Hematopoietic multipotent progenitor cell treated with erythropoietin and hydrocortisone succinate and interleukin-3 and kit ligand, for 15 days (in vitro differentiated cells): ENCODE measurements around the gene PDE3B.
"Not testable (repeated sequence)": the region's sequence is repeated elsewhere in the genome, so short reads cannot be mapped to it uniquely, and the experiment has no call there.

Experiments
- DNase-seq: peaks from one replicate; pipeline ENCODE4 v3.0.0-alpha.2; 2015; ENCODE audit warnings: low spot score

Gene PDE3B

DNA sequence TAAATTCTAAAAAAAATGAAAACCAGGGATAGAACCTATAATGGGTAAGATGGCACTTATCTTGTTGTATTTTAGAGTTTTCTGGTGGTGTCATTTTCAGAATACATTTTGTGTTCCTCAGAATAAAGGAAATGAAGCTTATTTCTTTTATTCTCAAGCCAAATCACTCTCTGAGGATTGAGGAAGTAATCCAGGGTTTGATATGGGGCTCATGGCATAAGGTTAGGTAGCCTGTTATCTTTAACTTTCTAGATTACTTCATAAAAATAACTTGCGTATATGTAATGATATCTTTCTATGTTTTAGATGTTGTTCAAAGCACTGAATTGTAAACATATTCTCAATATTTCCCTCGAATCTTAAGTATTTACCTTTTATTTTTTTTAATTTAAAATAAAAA lies 33.5 kb downstream of the PDE3B start:
- DNase-seq: no peak

DNA sequence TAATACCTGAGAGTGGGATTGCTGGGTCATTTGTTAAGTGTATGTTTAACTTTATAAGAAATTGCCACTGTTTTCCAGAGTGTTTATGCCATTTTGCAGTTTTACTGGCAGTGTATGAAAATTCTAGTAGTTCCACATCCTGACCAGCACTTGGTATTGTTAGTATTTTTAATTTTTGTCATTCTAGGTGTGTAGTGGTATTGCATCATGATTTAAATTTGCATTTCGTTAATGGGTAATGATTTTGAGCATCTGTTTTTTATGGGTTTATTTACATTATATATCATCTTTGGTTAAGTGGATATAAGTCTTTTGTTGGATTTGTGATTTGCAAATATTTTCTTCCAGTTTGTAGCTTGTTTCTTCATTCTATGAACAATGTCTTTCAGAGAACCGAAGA lies 34.7 kb downstream of the PDE3B start:
- DNase-seq: no peak

DNA sequence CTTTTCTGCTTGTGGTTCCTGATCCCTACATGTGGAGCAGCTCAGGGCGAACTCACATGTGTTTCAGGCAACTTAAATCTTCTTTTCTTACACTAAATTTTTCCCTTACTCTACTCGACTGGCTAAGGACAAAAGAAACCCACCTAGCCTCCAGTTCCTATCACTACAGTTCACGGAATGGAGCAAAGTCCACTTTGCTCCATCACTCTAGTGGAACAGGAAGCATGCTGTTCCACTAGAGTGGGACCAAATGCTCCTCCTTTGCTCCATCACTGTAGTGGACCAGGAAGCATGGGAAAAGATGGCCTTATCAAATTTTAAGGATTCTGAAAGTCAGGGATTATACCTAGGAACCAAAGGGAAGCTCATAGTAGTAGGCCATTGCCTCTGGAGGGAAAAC lies 36.1 kb downstream of the PDE3B start:
- no peak for DNase-seq

DNA sequence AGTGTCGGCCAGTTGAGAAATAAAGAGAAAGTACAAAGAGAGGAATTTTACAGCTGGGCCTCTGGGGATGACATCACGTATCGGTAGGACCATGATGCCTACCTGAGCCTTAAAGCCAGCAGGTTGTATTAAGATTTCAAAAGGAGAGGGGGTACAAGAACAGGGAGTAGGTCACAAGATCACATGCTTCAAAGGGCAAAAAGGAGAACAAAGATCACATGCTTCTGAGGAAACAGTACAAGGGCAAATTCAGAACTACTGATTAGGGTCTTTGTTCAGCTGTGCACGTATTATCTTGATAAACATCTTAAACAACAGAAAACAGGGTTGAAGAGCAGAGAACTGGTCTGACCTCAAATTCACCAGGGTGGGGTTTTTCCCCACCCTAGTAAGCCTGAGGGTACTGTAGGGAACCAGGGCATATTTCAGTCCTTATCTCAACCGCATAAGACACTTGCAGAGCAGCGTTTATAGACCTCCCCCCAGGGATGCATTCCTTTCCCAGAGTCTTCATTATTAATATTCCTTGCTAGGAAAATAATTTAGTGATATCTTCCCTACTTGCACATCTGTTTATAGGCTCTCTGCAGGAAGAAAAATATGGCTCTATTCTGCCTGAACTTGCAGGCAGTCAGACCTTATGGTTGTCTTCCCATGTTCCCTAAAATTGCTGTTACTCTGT lies 40.8 kb downstream of the PDE3B start:
- DNase-seq: not testable (repeated sequence)

DNA sequence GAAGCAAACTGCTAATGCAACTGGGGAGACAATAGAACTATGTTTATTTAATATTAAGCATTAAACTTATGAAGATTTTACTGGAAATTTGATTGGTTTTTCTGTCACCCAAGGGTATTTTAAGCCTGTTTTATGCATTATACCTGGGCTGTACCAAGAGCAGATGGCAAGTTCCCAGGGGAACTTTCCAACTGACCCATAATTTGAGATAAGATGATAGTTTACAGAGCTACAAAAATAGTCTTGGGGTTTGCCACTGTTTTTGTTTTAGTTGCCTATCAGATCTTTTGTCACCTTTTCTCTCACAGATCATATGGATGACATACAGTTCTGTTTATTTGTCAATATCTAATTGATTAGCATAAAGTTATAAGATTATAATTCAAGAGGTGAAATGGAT lies 43.9 kb downstream of the PDE3B start:
- no peak for DNase-seq

DNA sequence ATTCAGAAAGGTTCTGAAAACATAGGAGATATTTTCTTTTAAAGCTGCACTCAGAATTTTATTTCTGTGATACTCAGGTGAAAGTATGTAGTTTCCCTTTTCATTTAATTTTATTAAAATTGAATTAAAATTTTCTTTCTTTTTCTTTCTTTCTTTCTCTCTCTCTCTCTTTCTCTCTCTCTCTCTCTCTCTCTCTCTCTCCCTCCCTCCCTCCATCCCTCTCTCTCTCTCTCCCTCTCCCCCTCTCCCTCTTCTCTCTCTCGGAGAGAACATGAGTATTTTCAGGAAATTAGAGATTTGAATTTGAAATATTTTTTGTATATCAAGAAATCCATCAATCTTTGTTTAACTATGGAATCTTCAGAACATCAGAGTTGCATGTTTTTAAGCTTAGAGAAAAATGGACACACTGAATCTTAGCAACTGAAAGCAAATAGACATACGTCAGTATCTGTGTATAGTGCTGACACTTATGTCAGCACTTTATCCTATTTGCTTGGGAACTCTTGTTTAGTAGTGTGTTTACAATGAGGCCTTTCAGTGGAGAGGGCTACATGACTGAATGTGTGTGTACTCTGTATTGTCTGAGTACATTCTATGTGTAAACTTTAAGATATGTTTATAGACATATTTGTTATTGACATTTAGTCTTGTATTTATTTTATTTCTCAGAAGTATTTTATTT lies 44.5 kb downstream of the PDE3B start:
- no peak for DNase-seq

DNA sequence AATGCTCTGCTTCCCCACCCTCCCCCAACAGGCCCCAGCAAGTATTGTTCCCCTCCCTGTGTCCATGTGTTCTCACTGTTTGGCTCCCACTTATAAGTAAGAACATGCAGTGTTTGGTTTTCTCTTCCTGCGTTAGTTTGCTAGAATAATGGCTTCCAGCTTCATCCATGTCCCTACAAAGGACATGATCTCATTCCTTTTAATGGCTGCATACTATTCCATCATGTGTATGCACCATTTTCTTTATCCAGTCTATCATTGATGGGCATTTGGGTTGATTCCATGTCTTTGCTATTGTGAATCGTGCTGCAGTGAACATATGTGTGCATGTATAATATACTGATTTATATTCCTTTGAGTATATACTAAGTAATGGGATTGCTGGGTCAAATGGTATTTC lies 52.1 kb downstream of the PDE3B start:
- not testable (repeated sequence) for DNase-seq

DNA sequence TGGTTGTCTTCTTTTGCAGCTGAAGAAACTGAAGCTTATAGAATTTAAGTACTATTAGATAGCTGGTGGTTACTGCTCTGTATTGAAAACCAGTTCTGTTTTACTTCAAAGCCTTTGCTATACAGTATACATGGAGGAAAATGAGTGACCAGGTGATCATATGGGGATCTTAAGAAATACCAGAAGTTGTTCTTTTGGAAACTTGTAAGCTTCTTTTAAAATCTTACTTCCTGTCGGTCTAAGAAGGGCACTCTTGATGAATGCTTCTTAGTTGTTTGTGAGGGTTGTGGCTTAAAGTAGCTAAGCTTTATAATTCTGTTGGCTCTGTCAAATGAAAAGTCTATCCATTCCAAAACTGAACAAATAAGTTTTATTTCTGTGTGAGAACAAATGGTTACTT lies 55.2 kb downstream of the PDE3B start:
- DNase-seq: no peak

DNA sequence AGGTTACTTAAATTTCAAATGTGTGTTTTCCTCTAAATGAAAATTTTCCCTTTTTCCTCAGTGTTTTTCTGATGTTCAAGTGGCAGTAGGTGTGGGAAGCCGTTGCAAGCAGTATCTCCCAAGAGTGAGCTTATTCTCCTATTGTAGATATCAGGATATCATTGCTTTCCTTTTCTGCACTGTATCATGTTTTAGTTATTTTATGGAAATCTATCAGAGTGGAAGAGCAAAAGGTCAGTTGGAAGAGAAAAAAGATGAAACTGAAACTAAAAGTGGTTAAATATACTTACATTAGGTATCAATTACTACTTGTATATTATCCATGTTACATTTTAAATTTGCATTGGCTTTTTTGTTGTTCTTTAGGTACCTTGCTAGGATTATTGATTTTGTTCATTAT lies 57.0 kb downstream of the PDE3B start:
- no peak for DNase-seq

DNA sequence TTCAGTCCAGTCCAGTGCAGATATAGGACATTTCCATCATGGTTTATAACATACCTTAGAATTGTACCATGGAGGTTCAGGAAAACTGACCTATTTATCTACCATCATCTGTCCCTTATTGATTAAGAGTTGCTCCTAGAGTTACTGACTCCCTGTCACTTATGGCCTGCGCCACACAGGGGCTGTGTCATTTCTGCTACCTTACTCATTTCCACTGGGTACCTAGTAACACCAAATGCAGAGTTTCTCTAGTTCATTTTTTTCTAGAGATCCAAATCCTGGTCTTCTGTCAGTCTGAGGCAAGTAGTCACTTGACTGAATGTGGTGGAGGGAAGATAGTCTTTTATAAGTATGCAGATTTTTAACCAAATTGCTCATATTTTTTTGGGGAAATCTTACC lies 59.2 kb downstream of the PDE3B start:
- DNase-seq: no peak

DNA sequence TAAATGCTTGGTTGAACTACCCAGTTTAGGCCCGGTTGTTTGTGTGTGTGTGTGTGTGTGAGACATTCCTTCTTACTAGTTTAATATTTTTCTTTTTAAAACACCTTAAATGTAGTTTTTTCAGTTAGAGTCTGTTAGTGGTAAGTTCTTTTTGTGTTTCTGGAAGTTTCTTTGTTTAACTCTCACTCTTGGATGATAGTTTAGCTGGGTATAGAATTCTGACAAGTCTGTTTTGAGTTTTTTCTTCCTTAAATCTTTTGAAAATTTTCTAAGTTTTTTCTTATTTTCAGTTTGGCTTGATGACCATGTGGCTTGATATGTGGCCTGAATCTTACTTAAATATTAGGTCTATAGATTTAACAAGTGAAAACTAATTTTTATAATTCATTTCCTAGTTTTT lies 60.1 kb downstream of the PDE3B start:
- DNase-seq: no peak

DNA sequence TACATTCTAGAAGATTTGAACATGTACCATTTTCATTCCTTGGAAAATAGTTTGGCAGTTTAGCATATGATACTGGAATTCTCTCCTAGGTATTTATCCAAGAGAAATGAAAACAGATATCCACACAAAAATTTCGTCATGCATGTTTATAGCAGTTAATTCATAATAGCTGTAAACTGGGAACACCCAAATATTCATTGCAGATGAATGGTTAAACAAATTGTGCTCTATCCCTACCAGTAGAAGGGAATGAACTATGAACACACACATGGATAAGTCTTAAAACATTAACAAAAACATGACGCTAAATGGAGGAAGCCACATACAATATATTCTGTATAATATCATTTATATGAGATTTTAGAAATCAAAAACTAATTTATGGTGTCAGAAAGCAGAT lies 61.5 kb downstream of the PDE3B start:
- DNase-seq: no peak

DNA sequence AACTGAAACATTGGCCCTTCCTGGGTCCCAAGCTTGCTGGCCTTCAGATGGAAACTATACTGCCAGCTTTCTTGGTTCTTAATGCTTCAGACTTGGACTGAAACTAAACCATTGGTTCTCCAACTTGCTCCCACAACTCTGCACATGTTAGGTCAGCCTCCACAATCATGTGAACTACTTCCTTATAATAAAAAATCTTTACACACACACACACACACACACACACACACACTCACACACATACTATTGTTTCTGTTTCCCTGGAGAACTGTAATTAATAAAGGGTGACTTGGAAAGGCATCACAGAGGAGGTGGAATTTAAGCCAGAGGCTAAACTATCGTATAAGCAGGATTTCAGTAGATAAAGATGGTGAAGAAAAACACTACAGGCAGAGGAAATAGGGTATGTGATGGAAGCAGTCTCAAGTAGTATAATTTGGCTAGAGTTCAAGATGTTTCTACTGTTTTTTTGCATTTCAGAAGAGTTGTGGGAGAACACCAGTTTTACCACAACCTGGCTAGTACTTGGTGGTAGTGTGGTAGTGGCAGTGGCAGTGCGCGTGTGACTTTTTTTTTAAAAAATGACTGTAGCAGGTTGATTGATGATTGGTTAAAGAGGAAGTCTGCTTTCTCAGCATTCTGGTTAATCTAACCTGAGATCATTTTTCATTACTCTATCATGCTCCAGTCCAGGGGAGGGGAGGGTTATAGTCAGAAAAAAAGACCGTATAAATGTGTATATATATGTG lies 70.1 kb downstream of the PDE3B start:
- DNase-seq: no peak

DNA sequence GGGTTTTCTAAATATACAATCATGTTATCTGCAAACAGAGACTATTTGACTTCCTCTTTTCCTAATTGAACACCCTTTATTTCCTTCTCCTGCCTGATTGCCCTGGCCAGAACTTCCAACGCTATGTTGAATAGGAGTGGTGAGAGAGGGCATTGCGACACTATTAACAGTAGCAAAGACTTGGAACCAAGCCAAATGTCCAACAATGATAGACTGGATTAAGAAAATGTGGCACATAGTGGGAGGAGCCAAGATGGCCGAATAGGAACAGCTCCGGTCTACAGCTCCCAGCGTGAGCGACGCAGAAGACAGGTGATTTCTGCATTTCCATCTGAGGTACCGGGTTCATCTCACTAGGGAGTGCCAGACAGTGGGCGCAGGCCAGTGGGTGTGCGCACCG lies 72.1 kb downstream of the PDE3B start:
- not testable (repeated sequence) for DNase-seq

DNA sequence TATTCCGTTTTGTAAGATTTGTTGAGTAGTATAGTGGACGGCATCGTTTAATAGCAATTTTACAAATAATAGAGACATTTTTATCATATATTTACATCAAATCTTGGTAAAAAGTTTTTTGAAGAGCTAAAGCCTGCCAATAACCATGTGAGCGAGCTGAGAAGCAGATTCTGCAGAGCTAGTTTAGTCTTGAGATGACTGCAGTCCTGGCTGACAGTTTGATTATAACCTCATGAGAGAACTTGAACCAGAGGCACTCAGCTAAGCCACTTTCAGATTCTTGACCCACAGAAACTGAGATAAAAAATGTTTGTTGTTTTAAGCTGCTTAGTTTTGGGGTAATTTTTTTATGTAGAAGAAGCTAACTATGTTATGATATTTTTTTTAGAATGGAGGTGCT lies 78.9 kb downstream of the PDE3B start:
- no peak for DNase-seq

DNA sequence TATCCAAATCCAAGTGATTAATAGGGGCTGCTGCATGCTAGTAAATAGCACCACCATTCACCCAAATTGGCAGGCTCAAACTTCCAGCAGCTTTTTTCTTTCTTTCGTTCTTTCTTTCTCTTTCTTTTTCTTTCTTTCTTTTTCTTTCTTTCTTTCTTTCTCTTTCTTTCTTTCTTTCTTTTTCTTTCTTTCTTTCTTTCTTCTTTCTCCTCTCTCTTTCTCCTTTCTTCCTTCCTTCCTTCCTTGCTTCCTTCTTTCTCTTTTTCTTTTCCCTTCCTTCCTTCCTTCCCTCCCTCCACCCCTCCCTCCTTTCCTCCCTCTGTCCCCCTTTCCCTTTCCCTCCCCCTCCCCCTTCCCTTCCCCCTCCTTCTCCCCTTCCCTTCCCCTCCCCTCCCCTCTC lies 81.5 kb downstream of the PDE3B start:
- DNase-seq: no peak

DNA sequence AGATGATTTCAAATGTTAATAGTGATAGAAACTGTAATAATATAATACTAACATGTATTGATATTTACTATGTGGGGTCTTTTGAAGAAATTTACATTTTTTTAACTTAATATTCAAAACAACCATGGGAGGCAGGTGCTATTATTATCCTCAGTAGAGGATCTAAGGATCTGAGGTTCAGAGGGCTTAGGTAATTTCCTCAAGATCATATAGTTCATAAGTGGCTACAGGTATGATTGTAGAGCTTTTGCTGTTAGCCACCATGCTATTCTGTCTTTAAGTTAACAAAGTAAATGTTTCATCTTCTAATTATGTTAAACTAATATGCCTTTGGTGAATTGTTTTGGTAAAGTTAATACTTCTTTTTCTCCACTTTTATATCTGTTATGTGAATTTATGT lies 83.6 kb downstream of the PDE3B start:
- DNase-seq: no peak

DNA sequence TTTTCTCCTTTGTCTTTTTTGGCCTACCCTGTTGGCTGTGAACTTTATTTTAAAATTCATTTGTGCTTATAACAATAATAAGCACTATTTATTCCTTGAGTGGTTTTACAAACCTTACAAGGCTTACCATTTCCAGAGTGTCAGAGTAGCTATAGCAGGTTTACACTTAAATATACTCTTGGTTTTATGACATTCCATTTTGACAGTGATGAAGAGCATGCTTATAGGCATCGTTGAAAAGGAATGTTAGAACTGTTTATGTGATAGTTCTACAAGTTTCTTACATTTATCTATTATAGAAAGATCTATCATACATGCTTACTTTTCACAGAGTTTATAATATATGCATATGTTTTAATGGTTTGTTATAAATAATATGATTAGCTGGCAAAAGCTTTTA lies 84.1 kb downstream of the PDE3B start:
- DNase-seq: no peak

DNA sequence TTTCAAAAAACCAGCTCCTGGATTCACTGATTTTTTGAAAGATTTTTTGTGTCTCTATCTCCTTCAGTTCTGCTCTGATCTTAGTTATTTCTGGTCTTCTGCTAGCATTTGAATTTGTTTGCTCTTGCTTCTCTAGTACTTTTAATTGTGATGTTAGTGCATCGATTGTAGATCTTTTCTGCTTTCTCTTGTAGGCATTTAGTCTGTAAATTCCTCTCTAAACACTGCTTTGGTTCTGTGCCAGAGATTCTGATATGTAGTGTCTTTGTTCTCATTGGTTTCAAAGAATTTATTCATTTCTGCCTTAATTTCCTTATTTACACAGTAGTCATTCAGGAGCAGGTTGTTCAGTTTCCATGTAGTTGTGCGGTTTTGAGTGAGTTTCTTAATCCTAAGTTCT lies 96.9 kb downstream of the PDE3B start:
- not testable (repeated sequence) for DNase-seq

DNA sequence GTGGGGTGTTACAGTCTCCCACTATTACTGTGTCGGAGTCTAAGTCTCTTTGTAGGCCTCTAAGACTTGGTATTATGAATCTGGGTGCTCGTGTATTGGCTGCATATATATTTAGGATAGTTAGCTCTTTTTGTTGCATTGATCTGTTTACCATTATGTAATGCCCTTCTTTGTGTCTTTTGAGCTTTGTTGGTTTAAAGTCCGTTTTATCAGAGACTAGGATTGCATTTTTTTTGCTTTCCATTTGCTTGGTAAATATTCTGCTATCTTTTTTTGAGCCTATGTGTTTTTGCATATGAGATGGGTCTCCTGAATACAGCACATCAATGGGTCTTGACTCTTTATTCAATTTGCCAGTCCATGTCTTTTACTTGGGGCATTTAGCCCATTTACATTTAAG lies 97.6 kb downstream of the PDE3B start:
- no peak for DNase-seq

DNA sequence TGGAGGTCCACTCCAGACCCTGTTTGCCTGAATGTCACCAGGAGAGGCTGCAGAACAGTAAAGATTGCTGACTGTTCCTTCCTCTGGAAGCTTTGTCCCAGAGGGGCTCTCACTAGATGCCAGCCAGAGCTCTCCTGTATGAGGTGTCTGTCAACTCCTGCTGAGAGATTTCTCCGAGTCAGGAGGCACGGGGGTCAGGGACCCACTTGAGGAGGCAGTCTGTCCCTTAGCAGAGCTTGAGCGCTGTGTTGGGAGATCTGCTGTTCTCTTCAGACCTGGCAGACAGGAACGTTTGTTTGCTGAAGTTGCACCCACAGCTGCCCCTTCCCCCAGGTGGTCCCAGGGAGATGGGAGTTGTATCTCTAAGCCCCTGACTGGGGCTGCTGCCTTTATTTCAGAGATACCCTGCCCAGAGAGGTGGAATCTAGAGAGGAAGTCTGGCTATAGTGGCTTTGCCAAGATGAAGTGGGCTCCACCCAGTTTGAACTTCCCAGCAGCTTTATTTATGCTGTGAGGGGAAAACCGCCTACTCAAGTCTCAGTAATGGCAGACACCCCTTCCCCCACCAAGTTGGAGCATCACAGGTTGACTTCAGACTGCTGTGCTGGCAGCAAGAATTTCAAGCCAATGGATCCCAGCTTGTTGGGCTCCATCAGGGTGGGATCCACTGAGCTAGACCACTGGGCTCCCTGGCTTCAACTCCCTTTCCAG lies 99.4 kb downstream of the PDE3B start:
- DNase-seq: no peak

DNA sequence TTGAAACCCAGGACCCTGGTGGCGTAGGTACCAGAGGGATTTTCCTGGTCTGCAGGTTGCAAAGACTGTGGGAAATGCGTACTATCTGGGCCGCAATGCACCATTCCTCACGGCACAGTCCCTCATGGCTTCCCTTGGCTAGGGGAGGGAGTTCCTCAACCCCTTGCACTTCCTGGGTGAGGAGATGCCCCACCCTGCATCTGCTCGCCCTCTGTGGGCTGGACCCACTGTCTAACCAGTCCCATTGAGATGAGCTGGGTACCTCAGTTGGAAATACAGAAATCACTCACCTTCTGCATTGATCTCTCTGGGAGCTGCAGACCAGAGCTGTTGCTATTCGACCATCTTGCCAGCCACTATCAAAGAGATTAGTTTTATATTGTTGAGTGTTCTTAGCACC lies 100.1 kb downstream of the PDE3B start:
- DNase-seq: not testable (repeated sequence)
